IgD-negative memory B cell (primary cell): ENCODE measurements around the gene HSF5. TPM values are rescaled to one million over a fixed set of nuclear protein-coding genes. Genes with fewer than 3 reads are reported as not detected.

Experiments
- H3K27ac Mint-ChIP-seq, 3 donors: one replicate each; pipeline ENCODE4 v1.8.0; 2020 to 2022; ENCODE audit warnings: mild to moderate bottlenecking in 3 of 3, mixed read lengths in 3 of 3, moderate library complexity in 1 of 3
- H3K27me3 Mint-ChIP-seq: one replicate; pipeline ENCODE4 v1.8.0; 2021; ENCODE audit warnings: mixed read lengths
- H3K36me3 Mint-ChIP-seq: one replicate; pipeline ENCODE4 v1.8.0; 2020; ENCODE audit warnings: mild to moderate bottlenecking, mixed read lengths
- H3K4me1 Mint-ChIP-seq, 3 donors: one replicate each; pipeline ENCODE4 v1.8.0; 2020 to 2022; ENCODE audit warnings: mixed read lengths in 3 of 3, mild to moderate bottlenecking in 1 of 3
- H3K4me3 Mint-ChIP-seq, 4 donors: one replicate each; pipeline ENCODE4 v1.8.0; 2020 to 2022; ENCODE audit warnings: mild to moderate bottlenecking in 4 of 4, mixed read lengths in 4 of 4, moderate library complexity in 3 of 4
- H3K9me3 Mint-ChIP-seq, 3 donors: one replicate each; pipeline ENCODE4 v1.8.0; 2020 to 2021; ENCODE audit warnings: mixed read lengths in 3 of 3, mild to moderate bottlenecking in 1 of 3
- polyA plus RNA-seq: library from polyadenylated mRNA; unstranded; fragments of 300-500 nt; fragmentation: Illumina TruSeq; gene quantifications from one replicate; pipeline ENCODE4 v1.2.3, GENCODE V29; 2021

The HSF5 gene
- polyA plus RNA-seq, 1 donor from 2014 or later: 1.6 TPM

DNA sequence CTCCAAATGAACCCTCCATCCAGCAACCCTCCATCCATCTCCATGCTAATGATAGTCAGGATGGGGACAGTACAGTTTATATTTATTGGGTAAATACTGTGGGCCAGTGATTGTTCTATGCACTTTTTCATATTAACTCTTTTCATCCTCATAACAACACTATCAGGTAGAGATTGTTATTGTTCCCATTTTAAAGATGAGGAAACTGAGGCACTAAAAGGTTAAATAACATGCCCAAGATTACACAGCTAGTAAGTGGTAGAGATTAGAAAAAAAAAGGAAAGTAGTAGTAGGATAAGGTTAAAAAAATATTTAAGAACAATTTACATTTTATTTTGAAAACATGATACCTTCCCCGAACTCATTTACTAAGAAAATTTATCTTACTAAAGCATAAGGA lies 114.3 kb downstream of the HSF5 start:
- Mint-ChIP-seq H3K4me1 (peaks cover 10 to 13% (median 11%) of the 10 kb centered on the region in 3 donors), H3K4me3 (no peak overlapping the region), H3K36me3 (peaks cover 5% of the 10 kb centered on the region), H3K9me3 (no peaks in the 10 kb centered on the region), H3K27ac (no peak overlapping the region), H3K27me3 (no peaks in the 10 kb centered on the region)

DNA sequence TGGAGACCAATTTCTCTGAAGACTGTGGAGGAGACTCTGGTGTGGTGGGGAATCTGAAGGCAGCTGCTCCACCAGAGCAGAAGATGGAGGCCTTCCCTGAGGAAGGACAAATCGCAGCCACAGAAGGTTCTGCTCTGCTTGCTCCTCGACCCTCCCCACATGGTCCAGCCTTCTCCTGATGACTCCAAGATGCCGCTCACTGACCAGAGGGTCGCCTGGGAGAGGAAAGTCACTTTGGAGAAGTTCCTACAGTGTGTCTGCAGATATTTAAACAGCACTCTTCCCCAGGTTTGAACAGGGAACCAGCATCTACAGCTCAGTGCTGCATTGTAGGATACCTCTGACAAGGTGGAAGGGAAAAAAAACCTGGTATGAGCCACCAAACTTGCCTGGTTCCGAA lies 115.2 kb downstream of the HSF5 start:
- peaks cover 10 to 15% (median 11%) of the 10 kb centered on the region in 3 donors for H3K4me1 Mint-ChIP-seq
- no peak overlapping the region for H3K27ac Mint-ChIP-seq
- H3K27me3 Mint-ChIP-seq: no peaks in the 10 kb centered on the region
- H3K9me3 Mint-ChIP-seq: no peaks in the 10 kb centered on the region
- no peak overlapping the region for H3K4me3 Mint-ChIP-seq
- H3K36me3 Mint-ChIP-seq: peaks cover 5% of the 10 kb centered on the region

DNA sequence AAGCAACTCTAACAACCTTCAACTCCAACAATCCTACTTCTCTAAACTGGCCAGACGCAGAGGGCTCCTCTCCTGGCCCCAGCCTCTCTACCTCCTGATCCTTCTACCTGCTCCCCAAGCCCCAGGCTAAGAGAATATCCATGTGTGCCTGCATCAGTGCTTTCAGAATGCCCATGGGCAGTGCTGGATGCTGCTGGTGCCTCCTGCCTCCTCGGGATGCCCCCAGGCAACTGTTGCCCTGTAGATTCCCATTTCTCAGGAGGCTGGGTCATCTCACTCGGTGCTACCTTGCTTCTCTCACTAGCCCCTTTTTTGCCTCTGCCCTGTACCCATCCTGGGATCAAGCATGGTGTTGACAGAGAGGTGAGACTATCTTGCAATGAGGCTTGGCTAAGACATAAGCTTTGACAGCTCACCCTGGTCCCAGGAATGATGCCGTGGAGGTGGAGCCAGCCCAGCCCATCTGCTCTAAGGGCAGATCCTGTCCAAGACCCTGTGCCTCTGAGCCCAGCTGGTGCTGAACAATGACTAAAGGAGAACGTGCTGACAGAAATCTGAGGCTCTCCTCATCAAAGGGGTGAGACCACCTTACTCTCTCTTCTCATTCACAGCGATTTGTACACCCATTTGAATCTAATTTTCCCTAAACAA lies 116.8 kb downstream of the HSF5 start:
- H3K27ac Mint-ChIP-seq: no peak overlapping the region
- no peak overlapping the region for H3K4me3 Mint-ChIP-seq
- no peaks in the 10 kb centered on the region for H3K27me3 Mint-ChIP-seq
- no peaks in the 10 kb centered on the region for H3K9me3 Mint-ChIP-seq
- H3K4me1 Mint-ChIP-seq: peaks cover 10 to 15% (median 11%) of the 10 kb centered on the region in 3 donors
- H3K36me3 Mint-ChIP-seq: peaks cover 3% of the 10 kb centered on the region

DNA sequence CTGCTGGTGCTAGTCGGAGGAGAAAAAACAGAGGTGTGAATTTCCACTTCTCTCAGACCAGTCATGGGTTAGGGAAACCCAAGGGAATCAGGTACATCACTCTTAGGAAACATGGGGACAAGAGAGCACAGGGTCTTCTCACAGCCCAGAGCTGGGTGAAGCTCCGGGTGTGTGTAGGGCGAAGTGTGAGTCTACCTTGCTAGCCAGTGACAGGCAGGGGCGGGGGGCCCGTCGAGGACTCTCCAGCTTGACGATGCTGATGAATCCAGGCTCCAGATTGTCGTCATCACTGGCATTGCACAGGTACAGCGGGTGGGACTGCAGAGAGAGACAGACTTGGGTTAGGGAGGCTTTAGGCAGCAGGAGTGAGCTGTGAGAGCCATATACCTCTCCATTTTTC lies 117.5 kb downstream of the HSF5 start:
- no peaks in the 10 kb centered on the region for H3K9me3 Mint-ChIP-seq
- peaks cover 10 to 15% (median 11%) of the 10 kb centered on the region in 3 donors for H3K4me1 Mint-ChIP-seq
- no peaks in the 10 kb centered on the region for H3K27me3 Mint-ChIP-seq
- H3K4me3 Mint-ChIP-seq: peak overlapping the region in 1 of 4 donors; percentile 52
- peaks cover 3% of the 10 kb centered on the region for H3K36me3 Mint-ChIP-seq
- peak overlapping the region in 1 of 3 donors; percentile 89 for H3K27ac Mint-ChIP-seq

DNA sequence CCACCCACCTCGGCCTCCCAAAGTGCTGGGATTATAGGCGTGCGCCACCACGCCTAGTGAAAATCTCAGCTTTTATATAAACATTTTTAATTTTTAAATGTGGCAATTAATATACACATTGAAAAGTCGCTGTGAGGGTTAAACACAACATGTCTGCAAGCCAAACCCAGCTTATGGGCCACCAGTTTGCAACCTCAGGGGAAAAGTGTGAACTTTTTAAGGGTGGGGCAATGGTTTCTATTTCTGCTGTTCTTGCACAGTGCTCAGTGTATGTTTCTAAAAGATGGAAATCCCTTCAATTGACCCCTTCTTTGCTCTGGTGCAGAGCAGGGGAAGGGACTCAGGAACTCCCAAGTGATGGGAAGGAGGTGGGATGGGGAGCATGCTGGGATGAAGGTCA lies 117.9 kb downstream of the HSF5 start:
- H3K36me3 Mint-ChIP-seq: peaks cover 3% of the 10 kb centered on the region
- no peaks in the 10 kb centered on the region for H3K27me3 Mint-ChIP-seq
- H3K4me3 Mint-ChIP-seq: peak overlapping the region in 1 of 4 donors; percentile 52
- peaks cover 10 to 15% (median 11%) of the 10 kb centered on the region in 3 donors for H3K4me1 Mint-ChIP-seq
- peak overlapping the region in 1 of 3 donors; percentile 89 for H3K27ac Mint-ChIP-seq
- no peaks in the 10 kb centered on the region for H3K9me3 Mint-ChIP-seq

Other genes starting within 250 kb of the HSF5 start
- gene LPO, start 249.8 kb downstream of the HSF5 start, polyA plus RNA-seq: not detected
- not detected for gene MPO, start 207.5 kb downstream of the HSF5 start, polyA plus RNA-seq
- gene TSPOAP1, start 159.6 kb downstream of the HSF5 start, polyA plus RNA-seq: 1.3 TPM
- gene SUPT4H1, start 136.2 kb downstream of the HSF5 start, polyA plus RNA-seq: 94.2 TPM
- gene RNF43, start 70.9 kb downstream of the HSF5 start, polyA plus RNA-seq: 0.15 TPM
- gene MTMR4, start 26.2 kb upstream of the HSF5 start, polyA plus RNA-seq: 37.0 TPM
- not detected for gene TEX14, start 203.6 kb upstream of the HSF5 start, polyA plus RNA-seq
- 36.1 TPM for gene RAD51C, start 204.2 kb upstream of the HSF5 start, polyA plus RNA-seq